Tongue (tissue), 2 donors: ENCODE data around the gene TNFRSF21. TPM values are rescaled to one million over a fixed set of nuclear protein-coding genes. Genes with fewer than 3 reads are reported as not detected.
"Not testable (repeated sequence)": the region's sequence is repeated elsewhere in the genome, so short reads cannot be mapped to it uniquely, and the experiment has no call there.

Source experiments
- DNase-seq: peaks from one replicate; pipeline ENCODE4 v3.0.0-alpha.2; 2015
- total RNA-seq: library from RNA; depleted of rRNA; stranded (reverse); fragments of >200 nt; gene quantifications from one replicate; pipeline ENCODE4 v1.2.3, GENCODE V29; 2014

The TNFRSF21 gene
- 17.4 TPM for total RNA-seq

- DNase-seq, result peak; percentile 97
These were observed at the start of gene TNFRSF21 for GRCh38 chr6:47309291-47310130. Gene TNFRSF21 (minus strand): TSS chr6:47309905. CDS start chr6:47309511, 394 bp downstream.

DNA sequence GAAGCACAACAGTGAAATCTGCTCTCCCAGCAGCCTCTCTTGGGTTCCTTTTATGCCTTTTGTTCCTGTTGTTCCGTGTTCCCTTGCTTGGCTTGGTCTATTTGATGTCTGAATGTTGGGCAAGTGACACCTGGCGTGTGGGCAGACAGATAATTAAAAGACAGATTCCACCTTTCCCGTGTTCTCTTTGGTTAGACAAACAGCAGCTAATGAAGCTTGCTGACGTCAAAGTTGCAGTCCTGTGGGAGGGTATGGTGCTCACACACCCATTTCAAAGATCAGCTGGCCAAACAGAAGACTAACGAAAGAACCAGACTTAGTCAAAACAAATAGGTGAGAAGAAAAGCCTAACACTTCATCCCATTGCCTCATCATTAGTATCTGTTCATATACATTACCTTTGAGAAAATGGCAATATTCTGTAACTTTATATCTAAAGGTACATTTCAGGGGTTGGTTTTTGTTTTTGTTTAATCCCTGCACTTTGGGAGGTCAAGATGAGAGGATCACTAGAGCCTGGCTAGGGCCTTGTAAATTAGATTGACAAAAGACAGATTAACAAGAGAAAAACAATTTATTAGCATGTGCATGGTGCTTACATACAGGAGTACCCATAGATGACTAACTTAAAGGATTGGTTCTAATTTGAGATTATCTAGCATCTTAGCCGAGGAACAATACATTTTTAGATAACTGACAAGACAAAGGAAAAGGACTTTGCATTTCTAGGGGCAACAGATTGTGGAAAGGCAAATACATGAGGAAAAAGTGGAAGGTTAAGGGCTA is 48.9 kb upstream of the TNFRSF21 start:
- DNase-seq, result no peak

DNA sequence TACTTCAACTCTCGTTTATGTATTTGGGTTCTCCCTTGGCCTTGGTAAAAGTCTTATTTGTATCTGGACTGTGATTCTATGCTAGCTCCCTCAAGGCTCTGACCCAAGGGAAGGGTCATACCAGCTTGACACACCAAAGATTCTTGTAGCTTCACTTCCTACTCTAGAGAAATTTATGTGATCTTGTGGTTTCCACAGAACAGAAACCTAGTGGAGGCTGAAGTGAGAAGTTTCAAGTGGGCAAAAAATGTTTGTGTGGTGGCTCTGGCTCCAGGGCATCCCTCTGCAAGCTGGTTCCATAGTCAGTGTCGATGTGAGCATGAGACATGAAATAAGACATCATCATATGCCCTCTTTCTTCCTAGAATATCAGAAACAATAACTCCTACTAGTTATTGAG is 48.1 kb upstream of the TNFRSF21 start:
- no peak for DNase-seq

DNA sequence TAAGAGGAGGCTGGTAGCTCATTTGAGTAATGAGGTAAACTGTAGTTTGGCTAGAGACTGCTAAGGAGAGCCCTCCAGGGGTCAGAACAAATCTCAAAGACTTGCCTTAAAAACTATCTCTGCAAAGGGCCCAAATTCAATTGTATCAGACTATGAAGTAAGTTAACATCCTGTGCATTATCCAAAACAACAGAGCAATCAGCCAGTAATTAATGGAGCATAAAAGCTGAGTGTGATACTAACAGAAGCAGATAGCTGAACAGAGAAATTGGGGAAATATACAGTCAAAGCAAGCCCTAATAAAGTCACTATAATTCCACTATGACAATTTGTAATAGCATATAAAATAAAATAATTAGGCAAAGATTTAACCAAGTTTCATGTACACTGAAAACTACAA is 45.8 kb upstream of the TNFRSF21 start:
- no peak for DNase-seq

DNA sequence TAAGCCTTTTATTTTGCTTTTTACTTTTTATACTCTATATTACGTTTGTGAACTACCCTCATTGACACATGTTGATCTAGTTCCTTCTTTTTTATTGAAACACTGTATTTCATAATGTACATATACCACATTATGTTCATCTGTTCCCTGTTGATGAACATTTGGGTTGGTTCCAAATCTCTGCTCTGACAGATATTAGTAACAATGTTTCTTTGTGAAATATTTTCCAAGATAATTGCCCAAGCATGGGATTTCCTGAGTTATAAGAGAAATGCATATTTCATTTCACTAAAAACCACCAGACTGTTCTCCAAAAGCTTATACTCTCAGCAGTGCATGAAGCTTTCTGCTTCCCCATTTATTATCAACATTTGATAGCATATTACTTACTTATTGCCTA is 44.2 kb upstream of the TNFRSF21 start:
- peak; percentile 31 for DNase-seq

GRCh38 chr6:47352966-47353365 is 43.3 kb upstream of the TNFRSF21 start:
- no peak for DNase-seq

- no peak for DNase-seq
These were observed 42.7 kb upstream of the TNFRSF21 start for GRCh38 chr6:47352194-47352920.

GRCh38 chr6:47351621-47352020 is 41.9 kb upstream of the TNFRSF21 start:
- DNase-seq, result no peak

DNA sequence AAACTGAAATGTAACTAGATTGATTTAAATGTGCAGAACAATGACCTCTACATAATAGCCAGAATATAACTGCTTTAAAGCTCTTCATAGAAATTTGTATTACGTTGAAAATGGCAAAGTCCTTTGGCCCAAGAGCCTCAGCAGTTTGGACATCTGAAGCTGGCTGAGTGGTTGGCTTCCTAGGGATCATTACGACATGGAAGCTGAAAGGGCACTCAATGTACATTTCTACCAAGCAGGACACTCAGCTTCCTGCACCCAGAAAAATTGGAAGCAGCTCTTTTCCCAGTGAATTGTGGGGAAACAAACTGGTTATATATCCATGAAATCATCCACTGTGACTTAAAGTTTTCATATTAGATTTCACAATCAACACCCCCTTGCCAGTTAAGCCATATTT is 40.2 kb upstream of the TNFRSF21 start:
- no peak for DNase-seq

DNA sequence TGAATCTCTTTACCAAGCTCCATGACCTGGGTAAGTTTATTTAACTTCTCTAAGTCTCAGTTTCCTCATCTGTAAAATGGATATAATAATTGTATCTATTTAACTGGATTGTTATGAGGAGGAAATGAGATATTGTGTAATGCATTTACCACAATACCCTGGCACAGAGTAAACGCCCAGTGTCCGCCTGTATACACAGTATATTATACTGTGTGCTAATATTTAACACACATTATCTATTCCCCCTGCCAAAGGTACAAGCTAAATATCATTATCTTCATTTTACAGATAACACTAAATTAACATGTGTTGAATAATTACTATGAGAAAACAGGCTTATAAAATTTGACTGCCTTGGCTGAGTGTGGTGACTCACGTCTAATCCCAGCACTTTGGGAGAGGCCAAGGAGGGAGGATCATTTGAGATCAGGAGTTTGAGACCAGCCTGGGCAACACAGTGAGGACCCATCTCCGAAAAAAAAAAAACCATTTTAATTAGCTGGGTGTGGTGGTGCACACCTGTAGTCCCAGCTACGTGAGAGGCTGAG is 38.7 kb upstream of the TNFRSF21 start:
- DNase-seq, result no peak

GRCh38 chr6:47345761-47346160 is 36.1 kb upstream of the TNFRSF21 start:
- no peak for DNase-seq

DNA sequence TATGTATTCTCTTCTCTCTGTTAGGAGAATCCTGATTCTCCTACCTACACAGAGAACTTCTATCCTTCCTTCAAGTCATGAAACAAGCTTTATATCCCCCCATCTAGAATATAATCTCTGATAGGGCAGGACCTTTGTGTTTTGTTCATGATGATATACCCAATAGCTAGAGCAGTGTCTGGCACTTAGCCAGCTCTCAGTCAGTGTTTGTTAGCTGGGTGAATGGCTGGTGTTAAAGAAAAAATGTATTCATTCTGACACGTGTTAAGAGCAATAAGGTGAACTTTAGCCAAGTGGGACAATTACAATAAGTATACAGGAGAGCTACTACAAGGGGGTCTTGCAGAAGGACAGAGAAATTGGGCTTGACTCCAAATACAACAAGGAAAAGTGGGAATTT is 34.3 kb upstream of the TNFRSF21 start:
- DNase-seq, result peak; percentile 17

- DNase-seq, result no peak
These were observed 33.9 kb upstream of the TNFRSF21 start for GRCh38 chr6:47343600-47343999.

DNA sequence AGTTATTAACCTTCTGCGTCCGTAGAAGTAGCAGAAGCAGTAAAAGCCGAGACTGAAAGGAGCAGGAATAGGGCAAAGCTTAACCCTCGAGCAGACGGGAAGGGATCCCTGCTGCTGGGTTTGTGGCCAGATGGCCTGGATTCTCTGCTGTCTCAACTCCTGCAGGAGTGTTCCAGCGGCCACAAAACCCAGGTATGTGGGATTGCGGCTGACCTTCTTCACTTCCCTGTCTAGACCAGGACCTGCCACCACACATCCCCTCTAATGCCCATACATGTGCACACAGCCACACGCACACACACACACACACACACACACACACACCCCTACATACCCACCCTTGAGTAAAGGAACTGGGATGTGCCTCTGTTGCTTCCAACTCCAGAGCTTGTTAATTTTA is 33.1 kb upstream of the TNFRSF21 start:
- DNase-seq, result no peak

- DNase-seq, result no peak
These were observed 27.8 kb upstream of the TNFRSF21 start for GRCh38 chr6:47337519-47337918.

GRCh38 chr6:47336334-47336733 is 26.6 kb upstream of the TNFRSF21 start:
- no peak for DNase-seq

- DNase-seq, result no peak
These were observed 25.8 kb upstream of the TNFRSF21 start for GRCh38 chr6:47335466-47335865.

DNA sequence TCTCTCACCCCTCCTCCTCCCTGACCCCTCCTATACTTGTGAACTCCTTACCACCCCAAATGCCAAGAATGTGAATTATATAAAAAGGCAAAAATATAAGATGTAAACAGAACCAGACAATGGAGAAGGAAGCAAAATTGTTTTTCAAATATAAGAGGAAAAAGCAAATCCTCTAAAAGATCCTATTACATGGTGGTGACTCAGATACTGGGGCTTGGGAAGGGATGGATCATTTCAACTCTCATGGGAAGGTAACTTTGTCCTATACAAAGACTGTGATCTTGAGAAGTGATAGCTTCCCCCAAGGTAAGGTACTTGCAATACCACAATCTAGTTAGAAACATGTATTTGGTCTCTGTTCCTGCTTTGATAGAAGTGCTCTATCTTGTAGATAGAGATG is 24.6 kb upstream of the TNFRSF21 start:
- no peak for DNase-seq

DNA sequence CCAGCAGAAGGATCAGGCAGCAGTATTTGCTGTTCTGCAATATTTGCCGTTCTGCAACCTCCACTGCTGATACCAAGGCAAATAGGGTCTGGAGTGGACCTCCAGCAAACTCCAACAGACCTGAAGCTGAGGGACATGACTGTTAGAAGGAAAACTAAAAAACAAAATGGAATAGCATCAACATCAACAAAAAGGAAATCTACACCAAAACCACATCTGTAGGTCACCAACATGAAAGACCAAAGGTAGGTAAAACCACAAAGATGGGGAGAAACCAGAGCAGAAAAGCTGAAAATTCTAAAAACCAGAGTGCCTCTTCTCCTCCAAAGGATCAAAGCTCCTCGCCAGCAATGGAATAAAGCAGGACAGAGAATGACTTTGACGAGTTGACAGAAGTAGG is 18.9 kb upstream of the TNFRSF21 start:
- DNase-seq, result not testable (repeated sequence)

GRCh38 chr6:47328139-47328538 is 18.4 kb upstream of the TNFRSF21 start:
- DNase-seq, result not testable (repeated sequence)

- no peak for DNase-seq
These were observed 14.2 kb upstream of the TNFRSF21 start for GRCh38 chr6:47323887-47324286.

GRCh38 chr6:47323321-47323720 is 13.6 kb upstream of the TNFRSF21 start:
- no peak for DNase-seq

DNA sequence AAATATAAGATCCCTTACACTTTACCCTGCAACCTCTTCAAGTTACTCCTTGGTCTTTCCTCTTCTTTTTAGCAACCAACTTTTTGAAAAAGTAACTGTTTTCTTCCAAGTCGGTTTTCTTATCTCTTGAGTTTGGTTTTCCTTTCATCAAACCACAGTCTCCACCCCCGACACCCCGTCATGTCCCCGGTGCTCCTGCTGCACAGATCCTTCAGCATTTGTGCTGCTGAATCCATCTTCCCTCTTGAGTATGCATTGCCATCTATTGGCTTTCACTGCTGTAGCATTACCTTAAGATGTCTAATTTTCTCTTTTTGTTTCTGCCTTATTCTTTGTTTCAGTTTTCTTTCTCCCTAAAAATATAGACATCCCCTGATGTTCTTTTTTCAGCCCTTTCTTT is 11.9 kb upstream of the TNFRSF21 start:
- no peak for DNase-seq
